ENCODE data around the gene COX6B2.

- TF ChIP-seq CTCF (IDR thresholded peaks at IDR 0.05): no peak
- no peak for TF ChIP-seq TCF7L2 (IDR thresholded peaks at IDR 0.05; ENCODE audit: low read depth, low read length)
- TF ChIP-seq, protein P1, sequence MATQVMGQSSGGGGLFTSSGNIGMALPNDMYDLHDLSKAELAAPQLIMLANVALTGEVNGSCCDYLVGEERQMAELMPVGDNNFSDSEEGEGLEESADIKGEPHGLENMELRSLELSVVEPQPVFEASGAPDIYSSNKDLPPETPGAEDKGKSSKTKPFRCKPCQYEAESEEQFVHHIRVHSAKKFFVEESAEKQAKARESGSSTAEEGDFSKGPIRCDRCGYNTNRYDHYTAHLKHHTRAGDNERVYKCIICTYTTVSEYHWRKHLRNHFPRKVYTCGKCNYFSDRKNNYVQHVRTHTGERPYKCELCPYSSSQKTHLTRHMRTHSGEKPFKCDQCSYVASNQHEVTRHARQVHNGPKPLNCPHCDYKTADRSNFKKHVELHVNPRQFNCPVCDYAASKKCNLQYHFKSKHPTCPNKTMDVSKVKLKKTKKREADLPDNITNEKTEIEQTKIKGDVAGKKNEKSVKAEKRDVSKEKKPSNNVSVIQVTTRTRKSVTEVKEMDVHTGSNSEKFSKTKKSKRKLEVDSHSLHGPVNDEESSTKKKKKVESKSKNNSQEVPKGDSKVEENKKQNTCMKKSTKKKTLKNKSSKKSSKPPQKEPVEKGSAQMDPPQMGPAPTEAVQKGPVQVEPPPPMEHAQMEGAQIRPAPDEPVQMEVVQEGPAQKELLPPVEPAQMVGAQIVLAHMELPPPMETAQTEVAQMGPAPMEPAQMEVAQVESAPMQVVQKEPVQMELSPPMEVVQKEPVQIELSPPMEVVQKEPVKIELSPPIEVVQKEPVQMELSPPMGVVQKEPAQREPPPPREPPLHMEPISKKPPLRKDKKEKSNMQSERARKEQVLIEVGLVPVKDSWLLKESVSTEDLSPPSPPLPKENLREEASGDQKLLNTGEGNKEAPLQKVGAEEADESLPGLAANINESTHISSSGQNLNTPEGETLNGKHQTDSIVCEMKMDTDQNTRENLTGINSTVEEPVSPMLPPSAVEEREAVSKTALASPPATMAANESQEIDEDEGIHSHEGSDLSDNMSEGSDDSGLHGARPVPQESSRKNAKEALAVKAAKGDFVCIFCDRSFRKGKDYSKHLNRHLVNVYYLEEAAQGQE (IDR thresholded peaks at IDR 0.05; ENCODE audit: insufficient read depth in 1 of 2, low read depth in 2 of 2, low read length in 1 of 2): no peak
- no peak for TF ChIP-seq POLR2AphosphoS5 (IDR thresholded peaks at IDR 0.05; ENCODE audit: low read depth, low read length)
Measured at GRCh38 chr19:55311797-55312196, 42.7 kb downstream of the COX6B2 start.

All from Panc1 (cell line).